ENCODE results near the gene FHIP1B.

- no peak for TF ChIP-seq SP1 (IDR thresholded peaks at IDR 0.05; ENCODE audit: low read depth)
- TF ChIP-seq REST (IDR thresholded peaks at IDR 0.05; ENCODE audit: low read depth): no peak
- no peak for TF ChIP-seq CTCF (IDR thresholded peaks at IDR 0.05 in 2 of 3, conservative IDR thresholded peaks at IDR 0.05 in 1 of 3; ENCODE audit: borderline replicate concordance in 1 of 3, insufficient read depth in 1 of 3, low read depth in 2 of 3, low read length in 2 of 3)
- TF ChIP-seq MAX (IDR thresholded peaks at IDR 0.05): no peak
- no peak for TF ChIP-seq POLR2AphosphoS5 (IDR thresholded peaks at IDR 0.05; ENCODE audit: low read depth, low read length)
- TF ChIP-seq POLR2A (IDR thresholded peaks at IDR 0.05; ENCODE audit: borderline replicate concordance, extremely low read depth, insufficient read depth, insufficient read length): no peak
These were observed 27.8 kb downstream of the FHIP1B start for GRCh38 chr11:6206456-6207180.

Data from HCT116 (cell line).